Measurements from ENCODE around the gene NME7.
"Not testable (repeated sequence)": the region's sequence is repeated elsewhere in the genome, so short reads cannot be mapped to it uniquely, and the experiment has no call there.

Gene NME7

GRCh38 chr1:169300854-169301253 is 66.7 kb downstream of the NME7 start:
- DNase-seq = no peak

- no peak for DNase-seq
Observed at GRCh38 chr1:169298441-169298840, 69.2 kb downstream of the NME7 start.

- DNase-seq = no peak
Observed at GRCh38 chr1:169295846-169296245, 71.8 kb downstream of the NME7 start.

GRCh38 chr1:169295425-169295824 is 72.2 kb downstream of the NME7 start:
- DNase-seq = no peak

GRCh38 chr1:169289016-169289415 is 78.6 kb downstream of the NME7 start:
- no peak for DNase-seq

GRCh38 chr1:169288011-169288414 is 79.6 kb downstream of the NME7 start:
- DNase-seq = no peak

GRCh38 chr1:169287280-169287679 is 80.3 kb downstream of the NME7 start:
- DNase-seq = no peak

GRCh38 chr1:169281562-169281961 is 86.0 kb downstream of the NME7 start:
- not testable (repeated sequence) for DNase-seq

- DNase-seq = no peak
Observed at GRCh38 chr1:169271098-169271497, 96.5 kb downstream of the NME7 start.

GRCh38 chr1:169266133-169266532 is 101.5 kb downstream of the NME7 start:
- DNase-seq = no peak

- DNase-seq = no peak
Observed at GRCh38 chr1:169263059-169263458, 104.5 kb downstream of the NME7 start.

- DNase-seq = no peak
Observed at GRCh38 chr1:169261884-169262283, 105.7 kb downstream of the NME7 start.

GRCh38 chr1:169260478-169261151 is 107.0 kb downstream of the NME7 start:
- no peak for DNase-seq

- DNase-seq = no peak
Observed at GRCh38 chr1:169259816-169260215, 107.8 kb downstream of the NME7 start.

- no peak for DNase-seq
Observed at GRCh38 chr1:169250795-169251194, 116.8 kb downstream of the NME7 start.

- DNase-seq = no peak
Observed at GRCh38 chr1:169250022-169250421, 117.6 kb downstream of the NME7 start.

GRCh38 chr1:169249611-169250010 is 118.0 kb downstream of the NME7 start:
- no peak for DNase-seq

GRCh38 chr1:169245706-169246105 is 121.9 kb downstream of the NME7 start:
- DNase-seq = no peak

- DNase-seq = no peak
Observed at GRCh38 chr1:169240449-169241232, 127.0 kb downstream of the NME7 start.

GRCh38 chr1:169236880-169237279 is 130.7 kb downstream of the NME7 start:
- no peak for DNase-seq

- DNase-seq = no peak
Observed at GRCh38 chr1:169236143-169236542, 131.5 kb downstream of the NME7 start.

- DNase-seq = no peak
Observed at GRCh38 chr1:169235568-169235967, 132.0 kb downstream of the NME7 start.

- no peak for DNase-seq
Observed at GRCh38 chr1:169234780-169235179, 132.8 kb downstream of the NME7 start.

GRCh38 chr1:169217636-169218035 is 150.0 kb downstream of the NME7 start:
- DNase-seq = no peak

GRCh38 chr1:169214598-169214997 is 153.0 kb downstream of the NME7 start:
- no peak for DNase-seq
